Measurements from ENCODE around the gene CYP19A1. TPM values are rescaled to one million over a fixed set of nuclear protein-coding genes. Genes with fewer than 3 reads are reported as not detected.

Gene CYP19A1
- total RNA-seq, 1 experiment from 2014 or later: not detected

- POLR2A ChIA-PET: no interaction called here
These were observed 152.2 kb downstream of the CYP19A1 start for GRCh38 chr15:51186181-51186705.

More at GRCh38 chr15:51186181-51186705, 152.2 kb downstream of the CYP19A1 start:
- Histone ChIP-seq H4K20me1 (ENCODE audit: insufficient read depth) (no peaks in the 10 kb centered on the region), H2AFZ (ENCODE audit: low read depth, low read length, poor library complexity, severe bottlenecking) (no peak overlapping the region), H3K4me3 (replicated peaks in 1 of 2; ENCODE audit: low read depth in 1 of 2, low read length in 2 of 2) (no peak overlapping the region), H3K4me2 (ENCODE audit: low read length) (no peak overlapping the region), H3K27ac (ENCODE audit: low read depth, low read length) (no peak overlapping the region), H3K79me2 (ENCODE audit: insufficient read depth, low read length) (no peaks in the 10 kb centered on the region), H3K4me1 (ENCODE audit: control insufficient read depth in 1 of 2, insufficient read depth in 2 of 2, low read length in 2 of 2) (no peaks in the 10 kb centered on the region), H3K9me2 (ENCODE audit: insufficient read depth) (no peaks in the 10 kb centered on the region), H3K36me3 (ENCODE audit: control insufficient read depth in 1 of 2, insufficient read depth in 2 of 2, low read length in 2 of 2) (no peaks in the 10 kb centered on the region), H3K9ac (ENCODE audit: low read length) (no peak overlapping the region), H3K27me3 (ENCODE audit: insufficient read depth, low read length) (no peaks in the 10 kb centered on the region), H3K9me3 (ENCODE audit: control insufficient read depth in 1 of 2, insufficient read depth in 1 of 2, low read depth in 1 of 2, low read length in 2 of 2) (no peaks in the 10 kb centered on the region)
- ChIA-PET CTCF (interaction anchor here (1.7 kb wide), 1 partner anchor 23 kb away, joined by 5 read pairs; no protein-coding TSS in a partner anchor), RAD21 (ENCODE audit: low non-redundant PET in 1 of 2, low total read pairs in 2 of 2, uncharacterized antibody in 2 of 2, unreplicated experiment in 2 of 2) (no interaction called here)
- intact Hi-C loops (cut with micrococcal nuclease): no loop called here
- BruUV-seq (replicated peaks): no TSS peak
- DNase-seq (ENCODE audit: low read depth, low spot score) (no peak), ATAC-seq (no peak)
- no peak for TF ChIP-seq JUND (IDR thresholded peaks at IDR 0.05)
- TF ChIP-seq EZH2phosphoT487 (IDR thresholded peaks at IDR 0.05; ENCODE audit: borderline replicate concordance): no peak
- TF ChIP-seq, protein P1, sequence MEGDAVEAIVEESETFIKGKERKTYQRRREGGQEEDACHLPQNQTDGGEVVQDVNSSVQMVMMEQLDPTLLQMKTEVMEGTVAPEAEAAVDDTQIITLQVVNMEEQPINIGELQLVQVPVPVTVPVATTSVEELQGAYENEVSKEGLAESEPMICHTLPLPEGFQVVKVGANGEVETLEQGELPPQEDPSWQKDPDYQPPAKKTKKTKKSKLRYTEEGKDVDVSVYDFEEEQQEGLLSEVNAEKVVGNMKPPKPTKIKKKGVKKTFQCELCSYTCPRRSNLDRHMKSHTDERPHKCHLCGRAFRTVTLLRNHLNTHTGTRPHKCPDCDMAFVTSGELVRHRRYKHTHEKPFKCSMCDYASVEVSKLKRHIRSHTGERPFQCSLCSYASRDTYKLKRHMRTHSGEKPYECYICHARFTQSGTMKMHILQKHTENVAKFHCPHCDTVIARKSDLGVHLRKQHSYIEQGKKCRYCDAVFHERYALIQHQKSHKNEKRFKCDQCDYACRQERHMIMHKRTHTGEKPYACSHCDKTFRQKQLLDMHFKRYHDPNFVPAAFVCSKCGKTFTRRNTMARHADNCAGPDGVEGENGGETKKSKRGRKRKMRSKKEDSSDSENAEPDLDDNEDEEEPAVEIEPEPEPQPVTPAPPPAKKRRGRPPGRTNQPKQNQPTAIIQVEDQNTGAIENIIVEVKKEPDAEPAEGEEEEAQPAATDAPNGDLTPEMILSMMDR (IDR thresholded peaks at IDR 0.05 in 2 of 3, conservative IDR thresholded peaks at IDR 0.05 in 1 of 3; ENCODE audit: borderline replicate concordance in 1 of 3, insufficient read depth in 1 of 3, low read depth in 2 of 3, low read length in 2 of 3): no peak
- TF ChIP-seq SRF (IDR thresholded peaks at IDR 0.05; ENCODE audit: low read depth): no peak
- no peak for TF ChIP-seq FOSL1 (IDR thresholded peaks at IDR 0.05; ENCODE audit: low read depth)
- TF ChIP-seq EGR1 (IDR thresholded peaks at IDR 0.05; ENCODE audit: low read depth): no peak
- TF ChIP-seq ELF1 (IDR thresholded peaks at IDR 0.05; ENCODE audit: borderline replicate concordance, low read depth): no peak
- TF ChIP-seq CEBPB (IDR thresholded peaks at IDR 0.05; ENCODE audit: low read depth): no peak
- no peak for TF ChIP-seq CBX3 (IDR thresholded peaks at IDR 0.05; ENCODE audit: low read depth)
- TF ChIP-seq, protein P2, sequence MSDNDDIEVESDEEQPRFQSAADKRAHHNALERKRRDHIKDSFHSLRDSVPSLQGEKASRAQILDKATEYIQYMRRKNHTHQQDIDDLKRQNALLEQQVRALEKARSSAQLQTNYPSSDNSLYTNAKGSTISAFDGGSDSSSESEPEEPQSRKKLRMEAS (IDR thresholded peaks at IDR 0.05): no peak
